NCI-H1105 treated with DMSO at 0.1 percent for 48 hours (cell line): ENCODE results near the gene SMURF2.
"Not testable (repeated sequence)": the region's sequence is repeated elsewhere in the genome, so short reads cannot be mapped to it uniquely, and the experiment has no call there.

ENCODE experiments used
- DNase-seq: peaks from one replicate; lab custom pipeline; 2025; lab: John Stamatoyannopoulos, UW

Gene SMURF2

GRCh38 chr17:64596988-64597387, 65.1 kb downstream of the SMURF2 start:
- no peak for DNase-seq

DNA sequence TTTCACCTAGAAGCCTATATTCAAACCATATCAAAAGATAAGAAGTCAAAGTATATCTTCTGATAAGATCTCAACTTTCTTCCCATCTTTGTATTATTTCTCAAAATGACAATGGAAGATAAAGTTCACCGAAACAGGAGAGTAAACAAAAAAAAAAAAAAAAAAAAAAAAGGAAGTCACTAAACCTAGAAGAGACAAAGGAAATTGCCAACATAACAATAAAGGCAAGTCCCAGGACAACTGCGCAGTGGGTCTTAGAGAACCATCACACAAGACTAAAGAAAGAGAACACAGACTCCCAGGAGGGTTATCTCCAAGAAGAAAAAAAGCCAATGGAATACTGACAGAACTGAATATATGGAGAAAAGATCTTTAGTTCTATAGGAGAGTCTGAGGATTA, 65.7 kb downstream of the SMURF2 start:
- DNase-seq = no peak

DNA sequence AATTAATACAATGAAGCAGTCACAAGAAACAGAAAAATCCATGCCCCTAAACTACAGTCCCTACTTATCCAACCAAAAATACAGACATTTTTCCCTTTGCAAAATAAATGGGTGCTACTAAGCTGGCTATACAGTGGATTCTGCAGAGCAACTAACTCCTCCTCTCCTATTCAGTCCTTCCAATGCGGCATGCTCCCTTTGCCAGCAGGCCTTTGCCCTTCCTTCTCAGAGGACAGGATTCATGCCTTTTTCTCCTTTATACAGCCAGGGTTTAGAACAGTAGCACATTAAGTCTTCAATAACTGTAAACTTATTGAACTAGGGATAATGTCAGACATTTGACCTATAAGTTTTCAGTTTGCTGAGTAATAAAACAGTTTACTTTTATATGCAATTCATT, 70.2 kb downstream of the SMURF2 start:
- no peak for DNase-seq

GRCh38 chr17:64585146-64585545, 77.0 kb downstream of the SMURF2 start:
- DNase-seq = no peak

- no peak for DNase-seq
These were observed 79.1 kb downstream of the SMURF2 start for GRCh38 chr17:64583038-64583437.

- no peak for DNase-seq
These were observed 81.5 kb downstream of the SMURF2 start for GRCh38 chr17:64580384-64581315.

GRCh38 chr17:64579917-64580316, 82.2 kb downstream of the SMURF2 start:
- DNase-seq = no peak

- DNase-seq = not testable (repeated sequence)
These were observed 85.1 kb downstream of the SMURF2 start for GRCh38 chr17:64577025-64577424.

GRCh38 chr17:64575431-64575830, 86.7 kb downstream of the SMURF2 start:
- no peak for DNase-seq

DNA sequence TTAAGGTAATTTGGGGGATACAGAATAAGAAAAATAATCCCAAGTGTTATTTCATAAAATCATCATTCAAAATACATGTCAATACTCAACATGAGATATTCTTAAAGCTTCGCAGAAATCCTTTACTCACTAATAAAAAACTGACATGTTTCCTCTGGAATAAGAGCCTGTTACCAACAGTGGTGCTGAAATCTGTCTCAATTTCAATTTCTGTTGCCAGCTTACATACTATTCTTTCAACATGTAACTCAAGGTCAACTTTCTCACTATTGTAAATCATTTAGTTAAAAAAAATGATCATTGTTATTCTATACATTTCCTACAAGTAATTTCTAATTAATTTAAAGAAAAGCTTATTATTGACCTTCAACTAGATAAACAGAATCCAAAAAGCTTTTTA, 87.5 kb downstream of the SMURF2 start:
- no peak for DNase-seq

DNA sequence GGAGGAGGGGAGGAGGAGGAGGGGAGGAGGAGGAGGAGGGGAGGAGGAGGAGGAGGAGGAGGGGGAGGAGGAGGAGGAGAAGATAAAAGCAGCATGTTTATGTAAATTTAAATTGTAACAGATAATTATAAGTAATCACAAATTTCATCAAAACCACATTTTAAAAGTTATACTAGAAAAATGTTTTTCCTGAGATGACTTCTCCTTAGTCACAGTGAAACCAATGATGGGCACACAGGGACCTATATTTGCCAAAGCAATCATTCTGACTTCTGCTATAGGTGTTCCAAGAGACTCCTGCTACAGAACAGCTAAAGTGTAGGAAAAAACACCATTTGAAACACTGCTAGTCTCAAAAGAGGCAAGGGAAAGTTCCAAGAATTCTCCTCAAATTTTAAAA, 88.9 kb downstream of the SMURF2 start:
- no peak for DNase-seq

GRCh38 chr17:64572682-64573154, 89.4 kb downstream of the SMURF2 start:
- DNase-seq = no peak

GRCh38 chr17:64571746-64572145, 90.4 kb downstream of the SMURF2 start:
- DNase-seq = no peak

GRCh38 chr17:64565563-64565962, 96.5 kb downstream of the SMURF2 start:
- no peak for DNase-seq

DNA sequence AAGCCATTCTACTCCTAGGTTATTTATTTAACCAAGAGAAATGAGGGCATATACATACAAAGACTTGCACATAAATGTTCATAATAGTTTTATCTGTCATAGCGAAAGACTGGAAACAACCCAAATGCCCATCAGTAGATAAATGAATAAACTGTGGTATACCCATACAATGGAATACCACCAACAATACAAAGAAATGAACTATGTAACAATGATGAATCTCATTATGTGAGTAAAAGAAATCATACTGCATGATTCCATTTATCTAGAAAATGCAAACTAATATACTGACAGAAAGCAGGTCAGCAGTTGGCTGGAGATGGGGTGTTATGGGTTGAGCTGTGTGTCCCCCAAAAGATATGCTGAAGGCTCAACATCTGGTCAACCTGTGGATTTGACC, 98.0 kb downstream of the SMURF2 start:
- no peak for DNase-seq

DNA sequence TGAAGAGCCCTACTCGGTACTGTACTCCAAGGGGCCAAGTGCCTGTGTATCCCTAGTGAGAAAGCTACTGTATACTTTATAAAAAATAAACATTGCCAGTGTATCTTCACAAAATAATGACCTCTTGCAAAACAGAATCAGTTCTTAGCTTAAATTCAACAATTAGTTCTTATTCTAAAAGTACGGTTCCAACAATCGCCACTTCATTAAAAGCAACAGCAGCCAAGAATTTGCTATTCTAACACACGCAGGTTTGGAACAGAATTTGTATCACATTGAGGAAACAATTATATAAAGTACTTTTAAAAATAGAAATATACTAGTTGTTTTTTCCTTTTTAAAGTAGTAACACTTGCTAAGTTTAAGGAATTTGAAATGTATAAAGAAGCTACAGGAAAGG, 106.8 kb downstream of the SMURF2 start:
- DNase-seq = no peak

- DNase-seq = no peak
These were observed 108.0 kb downstream of the SMURF2 start for GRCh38 chr17:64554028-64554637.

DNA sequence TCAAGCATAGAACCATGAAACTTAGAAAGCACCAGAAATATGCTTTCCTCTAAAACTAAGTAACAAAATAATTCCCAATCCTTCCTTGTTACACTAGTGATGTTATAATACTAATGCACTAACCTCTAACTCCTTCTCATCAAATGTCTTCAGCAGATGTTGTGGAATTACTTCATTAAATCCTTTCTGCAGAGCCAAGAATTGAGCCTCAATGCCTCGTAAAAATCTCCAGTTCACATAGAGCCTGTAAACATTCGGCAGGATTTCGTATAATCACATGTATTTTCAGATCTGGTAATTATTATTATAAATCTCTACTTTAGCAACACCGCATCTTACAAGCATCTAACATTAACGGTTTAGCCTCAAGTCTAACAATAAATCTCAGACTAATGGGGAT, 110.6 kb downstream of the SMURF2 start:
- no peak for DNase-seq

DNA sequence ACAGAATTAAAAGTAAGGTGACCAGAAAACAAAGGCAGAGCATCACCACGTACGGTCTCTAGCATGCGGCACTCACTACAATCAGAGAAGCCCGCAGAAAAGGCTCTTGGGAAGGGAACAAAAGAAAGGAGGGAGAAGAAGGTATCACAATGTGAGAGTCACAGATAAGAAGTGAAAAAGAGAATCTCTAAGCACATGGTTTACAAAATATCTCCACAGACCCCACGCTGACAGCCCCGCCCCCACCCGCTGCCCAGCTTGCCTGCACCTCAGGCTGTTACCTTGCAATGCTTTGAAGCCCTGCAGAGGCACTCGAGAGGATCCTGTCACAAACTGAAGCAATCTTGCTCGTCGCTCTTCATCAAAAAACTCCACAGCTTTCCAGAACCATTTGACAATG, 114.8 kb downstream of the SMURF2 start:
- DNase-seq = no peak

GRCh38 chr17:64546716-64547115, 115.4 kb downstream of the SMURF2 start:
- no peak for DNase-seq

- DNase-seq = no peak
These were observed 117.4 kb downstream of the SMURF2 start for GRCh38 chr17:64544742-64545141.

DNA sequence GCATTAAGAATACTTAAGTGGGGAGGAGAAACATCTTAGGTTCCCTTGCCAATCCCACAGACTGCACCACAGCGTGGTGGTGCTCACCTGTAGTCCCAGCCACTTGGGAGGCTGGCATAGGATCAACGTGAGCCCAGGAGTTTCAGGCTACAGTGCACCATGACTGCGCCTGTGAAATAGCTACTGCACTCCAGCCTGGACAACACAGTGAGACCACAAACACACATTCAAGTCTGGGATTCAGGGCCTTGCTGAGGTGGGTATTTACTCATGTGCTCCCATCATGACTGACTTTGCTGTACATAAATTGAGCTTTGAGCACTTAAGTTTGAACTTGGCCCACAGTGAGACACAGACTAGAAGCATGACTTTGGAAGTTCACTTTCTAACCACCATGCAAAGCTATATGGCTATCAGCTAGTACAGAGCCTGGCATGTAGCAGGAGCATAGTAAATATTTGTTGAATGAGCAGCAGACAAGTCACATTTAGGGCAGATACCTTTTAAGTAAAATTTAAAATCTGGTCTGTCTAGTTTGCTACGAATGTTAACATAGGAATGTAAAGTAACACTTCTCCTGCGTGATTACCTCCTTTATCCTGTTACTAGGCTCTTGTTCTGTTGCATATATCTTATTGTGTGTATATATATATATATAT, 121.9 kb downstream of the SMURF2 start:
- no peak for DNase-seq
